ENCODE measurements around the gene DEF6. TPM values are rescaled to one million over a fixed set of nuclear protein-coding genes. Genes with fewer than 3 reads are reported as not detected.

Gene DEF6
- total RNA-seq (2021; ENCODE audit: unreplicated experiment), result 0.59 TPM
- polyA plus RNA-seq (2012; ENCODE audit: insufficient read length), result not detected
- percentile 32 among the genes with signal in this experiment for Bru-seq, nascent RNA
- BruChase-seq, experiment 1, labeled RNA remaining after a 2-hour chase, result percentile 27 among the genes with signal in this experiment
- percentile 27 among the genes with signal in this experiment for BruChase-seq, experiment 2, labeled RNA remaining after a 6-hour chase
- long read RNA-seq, result 0 reads

GRCh38 chr6:35297601-35298481 is at the start of gene DEF6:
DEF6 (plus strand) TSS chr6:35297818; CDS start chr6:35297857, 39 bp downstream.
- H3K27me3 ChIP-seq (ENCODE audit: control insufficient read depth, insufficient read depth, low read length), result no peaks in the 10 kb centered on the region
- no TSS peak for BruUV-seq (replicated peaks)
- TF ChIP-seq REST (IDR thresholded peaks at IDR 0.05; ENCODE audit: insufficient read depth in 1 of 2, low read depth in 2 of 2, low read length in 1 of 2) (no peak), CTCF (IDR thresholded peaks at IDR 0.05) (peak; percentile 69; the same call in 1 of the 2 replicates), TCF7L2 (IDR thresholded peaks at IDR 0.05; ENCODE audit: low read depth, low read length) (no peak), SIN3A (IDR thresholded peaks at IDR 0.05; ENCODE audit: borderline replicate concordance, insufficient read depth, low read depth, low read length) (no peak)
- ATAC-seq, result peak; percentile 78
- peaks cover 2% of the 10 kb centered on the region; the same call in 1 of the 2 replicates for H3K36me3 ChIP-seq (ENCODE audit: control insufficient read depth, insufficient read depth, low read length)
- no peaks in the 10 kb centered on the region for H3K4me1 ChIP-seq (ENCODE audit: control insufficient read depth, insufficient read depth, low read length)
- CTCF ChIA-PET, result interaction anchor here (0.9 kb wide), 1 partner anchor 30 kb away, joined by 4 read pairs; no protein-coding TSS in a partner anchor
- DNase-seq (ENCODE audit: low read depth, low spot score), result peak; percentile 35
- no peaks in the 10 kb centered on the region for H3K9me3 ChIP-seq (ENCODE audit: control insufficient read depth, insufficient read depth, low read depth, low read length)
- intact Hi-C loops (cut with micrococcal nuclease; ENCODE audit: unreplicated experiment), result no loop called here
- POLR2A ChIA-PET, result interaction anchor here (0.6 kb wide), 1 partner anchor 477 kb away, joined by 3 read pairs; no protein-coding TSS in a partner anchor
- H3K4me3 ChIP-seq (ENCODE audit: low read depth in 2 of 2, low read length in 2 of 2), result no peak within 1 kb of the TSS
- in situ Hi-C loops (cut with HindIII; ENCODE audit: low pct_unique_long_range_greater_than_20kb, low sequenced_read_pairs), result no loop called here
- no peak within 1 kb of the TSS for H3K27ac ChIP-seq (ENCODE audit: low read length)

DNA sequence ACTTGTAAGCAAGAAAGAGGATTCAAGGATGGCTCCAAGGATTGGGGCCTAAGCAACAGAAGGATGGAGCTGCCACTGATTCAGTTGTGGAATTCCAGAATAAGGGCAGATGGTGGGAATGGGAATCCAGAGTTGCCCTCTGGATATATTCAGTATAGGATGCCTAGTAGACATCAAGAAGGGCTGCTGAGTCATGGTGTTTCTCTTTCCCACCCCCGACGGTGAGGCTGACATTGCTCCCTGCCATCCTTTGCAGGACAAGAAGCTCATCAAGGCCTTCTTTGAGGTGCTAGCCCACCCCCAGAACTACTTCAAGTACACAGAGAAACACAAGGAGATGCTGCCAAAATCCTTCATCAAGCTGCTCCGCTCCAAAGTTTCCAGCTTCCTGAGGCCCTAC is 49.3 kb upstream of the DEF6 start:
- intact Hi-C loops (cut with micrococcal nuclease; ENCODE audit: unreplicated experiment) (no loop called here), in situ Hi-C loops (cut with HindIII; ENCODE audit: low pct_unique_long_range_greater_than_20kb, low sequenced_read_pairs) (no loop called here)
- Histone ChIP-seq H3K27me3 (ENCODE audit: control insufficient read depth, insufficient read depth, low read length) (no peaks in the 10 kb centered on the region), H3K4me1 (ENCODE audit: control insufficient read depth, insufficient read depth, low read length) (no peaks in the 10 kb centered on the region), H3K4me3 (ENCODE audit: low read depth in 2 of 2, low read length in 2 of 2) (no peak overlapping the region), H3K9me3 (ENCODE audit: control insufficient read depth, insufficient read depth, low read depth, low read length) (no peaks in the 10 kb centered on the region), H3K36me3 (ENCODE audit: control insufficient read depth, insufficient read depth, low read length) (no peaks in the 10 kb centered on the region), H3K27ac (ENCODE audit: low read length) (no peak overlapping the region)
- ATAC-seq (no peak), DNase-seq (ENCODE audit: low read depth, low spot score) (no peak)
- POLR2A ChIA-PET, result no interaction called here
- no peak for TF ChIP-seq REST (IDR thresholded peaks at IDR 0.05; ENCODE audit: insufficient read depth in 1 of 2, low read depth in 2 of 2, low read length in 1 of 2)
- TF ChIP-seq TCF7L2 (IDR thresholded peaks at IDR 0.05; ENCODE audit: low read depth, low read length), result no peak
- no peak for TF ChIP-seq CTCF (IDR thresholded peaks at IDR 0.05)
- CTCF ChIA-PET, result no interaction called here
- no TSS peak for BruUV-seq (replicated peaks)

Measured in Panc1 (cell line).